Aorta (tissue), 5 donors: ENCODE data around the gene P2RY6. TPM values are rescaled to one million over a fixed set of nuclear protein-coding genes. Genes with fewer than 3 reads are reported as not detected.

Experiments used
- ATAC-seq: fragments of 200-7000 bp; cut with Tn5 transposase; one replicate; pipeline ENCODE4 v1.9.1; 2022; ENCODE audit warnings: moderate library complexity; ENCODE audit not compliant: low FRiP score
- DNase-seq, 2 donors: peaks; one replicate each; pipeline ENCODE4 v3.0.0-alpha.2; 2020
- H3K27ac ChIP-seq, 2 donors: one replicate each; pipeline ENCODE4 v1.5.1; 2013; ENCODE audit warnings: low read length in 2 of 2, mild to moderate bottlenecking in 2 of 2, moderate library complexity in 2 of 2, control low read depth in 1 of 2, inconsistent platforms in 1 of 2, low read depth in 1 of 2
- H3K27me3 ChIP-seq, 2 donors: one replicate each; pipeline ENCODE4 v1.6.1; 2013; ENCODE audit warnings: control low read depth in 1 of 2, low read length in 1 of 2, mild to moderate bottlenecking in 1 of 2, moderate library complexity in 1 of 2; ENCODE audit not compliant: insufficient read depth in 2 of 2, control insufficient read depth in 1 of 2
- H3K36me3 ChIP-seq, 2 donors: one replicate each; pipeline ENCODE4 v1.6.1; 2013; ENCODE audit warnings: control low read depth in 1 of 2, low read length in 1 of 2, mild to moderate bottlenecking in 1 of 2; ENCODE audit not compliant: insufficient read depth in 2 of 2, control insufficient read depth in 1 of 2
- H3K4me1 ChIP-seq, 2 donors: one replicate each; pipeline ENCODE4 v1.6.1; 2013; ENCODE audit warnings: low read length in 2 of 2, control low read depth in 1 of 2, mild to moderate bottlenecking in 1 of 2, moderate library complexity in 1 of 2; ENCODE audit not compliant: insufficient read depth in 2 of 2, control insufficient read depth in 1 of 2
- H3K4me3 ChIP-seq, 2 donors: one replicate each; pipeline ENCODE4 v1.5.1; 2013; ENCODE audit warnings: low read length in 2 of 2, control low read depth in 1 of 2, mild to moderate bottlenecking in 1 of 2
- H3K9me3 ChIP-seq: one replicate; pipeline ENCODE4 v1.6.1; 2013; ENCODE audit warnings: mild to moderate bottlenecking, low read length; ENCODE audit not compliant: control insufficient read depth
- WGBS, 2 donors: extraction: QIAGEN DNeasy Blood & Tissue Kit; methylation state at CpG; one replicate each; pipeline ENCODE4 v1.1.7; 2013; 5-methylcytosine and 5-hydroxymethylcytosine counted together
- intact Hi-C, 2 donors: fragments of 100-400 bp; cut with DNase I; formaldehyde crosslinking; loops; one replicate each; pipeline versions ENCODE4 v1.14.2 to v1.15.0; 2022
- polyA plus RNA-seq, 2 donors: library from polyadenylated mRNA; stranded (reverse); fragments of 200-250 nt; gene quantifications; one replicate each; pipeline ENCODE4 v1.2.3, GENCODE V29; 2013
- total RNA-seq, 2 donors: library from RNA; stranded (reverse); fragmentation: NEBNext Ultra II Directional; extraction: Animal tissue kit (Norgen Biotek cat#: 25700); gene quantifications; one replicate each; pipeline ENCODE4 v1.2.1, GENCODE V29; 2021
- donor health status: healthy with polysubstance abuse.
- donor health status: Bipolar disorder and iron deficiency.
- donor health status: DM: no; HTN: no; CAD: no.
- donor health status: DM: no; HTN: no; CAD: no.
- donor health status: DM: yes; HTN: yes; CAD: no.

P2RY6 gene
- total and polyA plus RNA-seq, 4 donors: 2.5 to 12.0 (median 5.2) TPM

DNA sequence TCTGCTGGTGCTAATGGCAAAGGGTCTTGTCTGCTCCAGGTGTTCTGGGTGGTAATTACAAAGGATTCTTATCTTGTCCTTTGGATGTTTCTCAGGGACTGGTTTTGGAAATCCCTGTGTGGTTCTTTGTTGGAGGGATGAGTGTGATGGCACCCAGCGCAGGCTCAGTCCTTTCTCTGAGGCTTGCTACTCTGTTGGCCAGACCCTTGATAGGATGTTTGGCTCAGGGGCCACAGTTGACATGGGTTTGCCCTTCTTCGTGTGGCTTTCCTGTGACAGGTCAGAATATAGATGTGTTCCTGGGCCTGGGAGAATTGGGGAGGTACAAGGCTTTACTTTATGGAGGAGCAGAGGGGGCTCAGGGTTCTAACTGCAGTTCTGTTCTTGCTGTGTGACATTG lies 39.9 kb downstream of the P2RY6 start:
- Histone ChIP-seq H3K27ac (peak overlapping the region; percentile 28 to 85), H3K9me3 (no peaks in the 10 kb centered on the region), H3K4me3 (peak overlapping the region; percentile 46 to 62), H3K27me3 (no peaks in the 10 kb centered on the region), H3K4me1 (peaks cover 3 to 4% of the 10 kb centered on the region in 2 donors), H3K36me3 (no peaks in the 10 kb centered on the region)
- WGBS, 2 donors: 8 to 11% methylated on average over 2 of the region's 2 CpGs
- ATAC-seq (no peak), DNase-seq (no peak)
- intact Hi-C loops: no loop called here

DNA sequence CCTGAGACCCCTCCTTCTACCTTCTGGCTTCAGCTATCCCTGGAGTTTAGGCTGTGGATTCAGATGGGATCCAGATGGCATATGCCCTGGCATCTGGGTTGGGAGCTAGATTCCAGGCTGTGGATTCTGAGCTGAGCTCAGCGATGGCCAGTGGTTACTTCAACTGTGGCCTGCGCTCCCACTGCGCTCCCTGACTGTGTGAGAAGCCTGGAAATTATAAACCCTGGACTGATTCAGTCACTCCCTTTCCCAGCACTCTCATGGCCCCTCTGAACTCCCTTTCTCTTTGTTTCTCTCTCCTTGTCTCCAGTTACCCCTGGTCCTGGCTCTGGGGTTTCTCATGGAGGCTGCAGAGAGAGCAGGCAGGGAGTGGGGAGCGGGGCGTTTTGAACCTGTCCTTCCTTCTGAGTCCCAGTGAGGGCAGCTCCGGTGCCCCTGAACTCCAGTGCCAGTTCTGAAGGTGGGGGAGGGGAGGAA lies 40.8 kb downstream of the P2RY6 start:
- Histone ChIP-seq H3K9me3 (no peaks in the 10 kb centered on the region), H3K4me3 (peak overlapping the region; percentile 46 to 62), H3K27ac (peak overlapping the region; percentile 85), H3K36me3 (no peaks in the 10 kb centered on the region), H3K27me3 (no peaks in the 10 kb centered on the region), H3K4me1 (peaks cover 3 to 6% of the 10 kb centered on the region in 2 donors)
- ATAC-seq (no peak), DNase-seq (no peak)
- 7 to 13% methylated on average over 6 of the region's 6 CpGs for WGBS, 2 donors
- intact Hi-C loops: no loop called here

DNA sequence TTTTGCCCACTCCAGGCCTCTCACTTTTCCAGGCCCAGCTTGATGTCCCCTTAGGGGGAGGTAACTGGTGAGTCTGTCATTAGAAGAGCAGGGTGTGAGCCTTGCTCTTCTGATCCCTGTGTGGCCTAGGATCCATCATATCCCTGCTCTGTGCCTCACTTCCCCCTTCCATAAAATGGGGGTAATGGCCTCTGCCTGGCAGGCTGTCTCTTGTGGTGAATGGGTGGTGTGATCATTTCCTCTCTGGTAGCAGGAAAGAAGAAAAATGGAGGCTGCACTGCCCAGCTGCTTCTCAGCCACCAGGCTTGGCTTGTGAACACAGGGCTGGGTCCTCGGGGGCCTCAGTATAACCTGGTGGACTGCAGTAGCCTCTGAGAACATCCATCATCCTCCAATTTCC lies 41.5 kb downstream of the P2RY6 start:
- ATAC-seq: no peak
- Histone ChIP-seq H3K4me1 (peaks cover 3 to 6% of the 10 kb centered on the region in 2 donors), H3K36me3 (no peaks in the 10 kb centered on the region), H3K9me3 (no peaks in the 10 kb centered on the region), H3K27ac (peak overlapping the region; percentile 85), H3K27me3 (no peaks in the 10 kb centered on the region), H3K4me3 (peak overlapping the region in 1 of 2 donors; percentile 46)
- intact Hi-C loops: no loop called here
- 0 to 6% methylated on average over 1 of the region's 1 CpG for WGBS, 2 donors
- no peak for DNase-seq

DNA sequence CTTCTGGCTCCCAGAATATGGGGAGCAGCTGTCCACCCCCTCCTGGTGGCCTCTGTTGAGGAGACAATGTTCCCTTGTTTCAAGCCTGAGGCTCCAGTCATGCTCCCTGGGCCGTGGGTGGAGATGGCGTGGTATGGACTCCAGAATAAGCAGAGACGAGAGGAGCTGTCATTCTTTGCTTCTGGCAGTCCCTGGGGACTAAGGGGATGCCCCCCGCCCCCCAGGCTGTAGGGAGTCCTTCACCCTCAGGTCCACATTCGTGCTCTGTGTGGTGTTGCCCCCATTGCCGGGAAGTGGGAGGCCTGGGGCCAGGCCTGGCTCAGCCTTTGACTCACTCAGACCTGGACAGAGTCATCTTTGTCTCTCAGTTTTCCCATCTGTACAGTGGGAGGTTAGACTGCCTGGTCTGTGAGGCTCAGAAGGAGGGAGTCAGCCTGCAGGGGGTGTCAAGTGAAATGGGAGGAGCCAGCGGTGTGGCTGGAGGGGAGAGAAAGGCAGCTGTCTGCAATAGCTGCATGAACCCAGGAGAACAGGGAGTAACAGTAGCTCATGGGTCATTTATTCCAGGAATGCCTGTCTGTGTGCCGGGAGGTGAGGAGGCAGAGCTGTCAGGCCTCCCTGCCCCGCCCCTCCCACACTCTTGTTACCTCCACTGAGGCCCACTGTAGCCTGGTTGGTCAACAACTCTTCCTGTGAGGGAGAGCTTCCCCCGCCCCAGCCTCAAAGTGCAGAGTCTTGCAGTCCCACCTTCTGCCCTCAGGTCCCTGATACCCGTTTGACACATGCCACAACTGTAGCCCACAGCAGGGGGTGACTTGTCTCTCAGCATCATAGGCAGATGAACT lies 42.2 kb downstream of the P2RY6 start:
- Histone ChIP-seq H3K4me1 (peaks cover 3 to 6% of the 10 kb centered on the region in 2 donors), H3K27me3 (no peaks in the 10 kb centered on the region), H3K9me3 (no peaks in the 10 kb centered on the region), H3K27ac (peak overlapping the region; percentile 85), H3K4me3 (peak overlapping the region in 1 of 2 donors; percentile 46), H3K36me3 (no peaks in the 10 kb centered on the region)
- intact Hi-C loops: no loop called here
- WGBS, 2 donors: 9 to 10% methylated on average over 11 of the region's 11 CpGs
- DNase-seq (peak; percentile 64 to 84), ATAC-seq (peak; percentile 1)

DNA sequence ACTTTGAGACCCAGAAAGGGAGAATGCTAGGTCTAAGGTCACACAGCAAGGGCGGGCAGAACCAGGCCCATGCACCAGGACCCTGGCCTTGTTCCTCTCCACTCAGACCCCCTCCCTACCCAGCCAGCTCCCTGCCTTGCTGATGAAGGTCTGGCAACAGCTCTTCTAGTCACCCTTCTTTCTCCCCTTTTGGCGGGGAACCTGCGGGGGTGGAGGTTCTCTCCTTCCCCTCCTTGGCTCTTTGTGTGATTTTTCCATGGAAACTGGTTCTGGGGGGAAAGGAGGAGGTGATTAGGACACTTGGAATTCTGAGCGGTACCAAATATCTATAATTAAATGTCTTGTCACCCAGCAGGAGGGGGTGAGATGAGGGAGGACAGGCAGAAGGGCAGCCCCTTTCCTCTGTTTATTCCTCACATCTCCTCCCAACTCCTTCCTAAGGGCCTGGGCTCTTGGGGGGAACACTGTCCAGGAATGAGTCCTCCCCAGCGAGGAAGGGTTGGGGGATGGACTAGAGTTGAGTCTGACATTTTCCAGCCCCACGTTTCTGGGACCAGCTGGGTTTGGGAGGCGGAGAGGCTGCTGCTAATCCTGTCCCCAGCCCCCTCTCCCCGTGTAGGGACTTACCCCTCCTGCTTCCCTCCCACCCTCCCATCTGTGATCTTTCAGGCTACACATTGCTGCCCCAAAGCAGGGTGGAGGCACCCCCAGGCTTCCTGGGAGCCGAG lies 43.3 kb downstream of the P2RY6 start:
- Histone ChIP-seq H3K36me3 (no peaks in the 10 kb centered on the region), H3K27ac (peak overlapping the region; percentile 23 to 91), H3K9me3 (no peaks in the 10 kb centered on the region), H3K4me1 (peaks cover 3 to 6% of the 10 kb centered on the region in 2 donors), H3K4me3 (no peak overlapping the region), H3K27me3 (no peaks in the 10 kb centered on the region)
- no peak for ATAC-seq
- 11 to 12% methylated on average over 9 of the region's 9 CpGs for WGBS, 2 donors
- intact Hi-C loops: no loop called here
- peak in 1 of 2 donors; percentile 84 for DNase-seq

DNA sequence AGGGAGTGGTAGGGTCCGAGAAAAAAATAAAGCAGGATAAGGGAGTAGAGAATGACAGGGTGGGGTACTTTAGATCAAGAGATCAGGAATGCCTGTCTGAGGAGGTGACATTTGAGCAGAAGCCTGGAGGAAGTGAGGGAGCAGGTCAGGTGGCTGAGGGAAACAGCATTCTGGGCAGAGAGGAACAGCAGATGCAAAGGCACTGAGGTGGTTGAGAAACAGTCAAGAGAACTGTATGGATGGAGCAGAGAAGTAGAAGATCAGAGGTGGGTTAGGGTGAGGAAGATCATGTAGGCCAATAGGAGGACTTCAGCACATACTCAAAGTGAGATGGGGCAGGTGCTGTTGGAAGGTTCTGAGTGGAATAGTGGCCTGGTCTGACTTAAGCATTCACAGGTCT lies 44.3 kb downstream of the P2RY6 start:
- H3K4me3 ChIP-seq: no peak overlapping the region
- H3K4me1 ChIP-seq: peaks cover 3 to 11% of the 10 kb centered on the region in 2 donors
- DNase-seq (no peak), ATAC-seq (no peak)
- intact Hi-C loops: no loop called here
- peak overlapping the region; percentile 23 to 91 for H3K27ac ChIP-seq
- H3K27me3 ChIP-seq: no peaks in the 10 kb centered on the region
- H3K36me3 ChIP-seq: no peaks in the 10 kb centered on the region
- H3K9me3 ChIP-seq: no peaks in the 10 kb centered on the region
- WGBS, 2 donors: 60 to 62% methylated on average over 1 of the region's 1 CpG

DNA sequence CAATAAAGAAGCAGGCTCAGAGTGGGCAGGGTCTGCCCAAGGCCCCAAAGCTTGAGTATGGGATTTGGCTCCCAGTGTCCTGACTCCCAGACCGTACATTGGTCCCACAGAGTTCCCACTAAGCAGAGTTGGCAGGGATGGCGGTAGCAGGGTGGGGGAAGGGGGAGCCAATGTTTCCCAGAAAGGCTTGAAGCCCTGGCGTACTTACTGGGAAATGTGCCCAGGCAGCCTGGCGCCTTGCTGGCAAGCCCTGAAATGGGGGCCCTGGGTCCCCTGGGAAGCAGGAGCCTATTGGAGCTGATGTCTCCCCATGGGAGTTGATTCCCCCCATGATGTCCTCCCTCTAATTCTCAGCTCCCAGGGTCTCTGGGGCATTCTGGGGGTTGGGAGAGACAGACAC lies 45.2 kb downstream of the P2RY6 start:
- intact Hi-C loops: no loop called here
- DNase-seq (peak; percentile 91 to 95), ATAC-seq (peak; percentile 76)
- peaks cover 3 to 11% of the 10 kb centered on the region in 2 donors for H3K4me1 ChIP-seq
- H3K27me3 ChIP-seq: no peaks in the 10 kb centered on the region
- peak overlapping the region; percentile 57 to 99 for H3K27ac ChIP-seq
- H3K36me3 ChIP-seq: no peaks in the 10 kb centered on the region
- 4 to 7% methylated on average over 4 of the region's 4 CpGs for WGBS, 2 donors
- no peaks in the 10 kb centered on the region for H3K9me3 ChIP-seq
- no peak overlapping the region for H3K4me3 ChIP-seq

DNA sequence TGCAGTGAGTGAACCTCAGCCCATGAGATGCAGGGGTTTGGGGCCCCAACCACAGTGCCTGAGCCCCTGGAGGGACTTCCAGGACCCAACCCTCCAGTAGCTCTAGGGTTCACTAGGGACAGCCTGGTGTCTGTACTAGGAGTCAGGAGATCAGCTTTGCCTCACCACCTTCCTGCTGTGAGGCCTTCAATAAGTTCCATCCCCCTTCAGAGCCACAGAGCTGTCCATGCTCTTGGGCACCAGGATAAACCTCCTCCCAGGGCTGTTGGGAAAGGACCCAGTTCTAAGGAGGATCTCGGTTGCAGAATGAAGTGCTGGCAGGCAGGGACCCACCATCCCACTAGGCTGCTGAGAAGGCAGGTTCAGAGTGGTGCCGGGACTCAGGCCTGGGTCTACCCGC lies 45.7 kb downstream of the P2RY6 start:
- no peak for DNase-seq
- Histone ChIP-seq H3K36me3 (no peaks in the 10 kb centered on the region), H3K9me3 (no peaks in the 10 kb centered on the region), H3K27ac (peak overlapping the region; percentile 57 to 99), H3K4me3 (no peak overlapping the region), H3K27me3 (no peaks in the 10 kb centered on the region), H3K4me1 (peaks cover 3 to 11% of the 10 kb centered on the region in 2 donors)
- 7 to 22% methylated on average over 3 of the region's 3 CpGs for WGBS, 2 donors
- ATAC-seq: peak; percentile 4
- intact Hi-C loops: no loop called here
